SK-N-SH (cell line): ENCODE measurements around the gene CD2AP.

Experiments
- CTCF ChIP-seq: fragments of 200-600 bp; sonication (generic); IDR thresholded peaks from 2 replicates; pipeline ENCODE4 v1.6.1; 2017; ENCODE audit warnings: antibody characterized with exemption, mild to moderate bottlenecking, moderate library complexity
- EP300 ChIP-seq, 2 experiments: IDR thresholded peaks; 2 replicates each; pipeline versions ENCODE4 v1.4.0 to v1.6.1; 2012; ENCODE audit warnings: borderline replicate concordance in 1 of 2, low read depth in 1 of 2, low read length in 1 of 2
- EZH2phosphoT487 ChIP-seq: fragments of 200-600 bp; sonication (generic); IDR thresholded peaks from 2 replicates; pipeline ENCODE4 v1.6.1; 2017; ENCODE audit warnings: low read depth, mixed run types, mild to moderate bottlenecking, antibody characterized with exemption, moderate library complexity, borderline replicate concordance
- FOXM1 ChIP-seq: IDR thresholded peaks from 2 replicates; pipeline ENCODE4 v1.4.0; 2012; ENCODE audit warnings: low read depth, mild to moderate bottlenecking
- RAD21 ChIP-seq: IDR thresholded peaks from 2 replicates; pipeline ENCODE4 v1.6.1; 2012; ENCODE audit warnings: mild to moderate bottlenecking, low read length
- SIN3A ChIP-seq: IDR thresholded peaks from 2 replicates; pipeline ENCODE4 v1.6.1; 2012; ENCODE audit warnings: low read depth, mild to moderate bottlenecking, low read length, moderate library complexity, borderline replicate concordance
- TEAD4 ChIP-seq: IDR thresholded peaks from 2 replicates; pipeline ENCODE4 v1.4.0; 2012; ENCODE audit warnings: mild to moderate bottlenecking, borderline replicate concordance; ENCODE audit not compliant: insufficient read depth

- TF ChIP-seq EZH2phosphoT487 (no peak), CTCF (no peak), RAD21 (no peak), SIN3A (no peak), FOXM1 (no peak), EP300 (IDR thresholded peaks at IDR 0.05; ENCODE audit: borderline replicate concordance in 1 of 2, low read depth in 1 of 2, low read length in 1 of 2) (no peak), TEAD4 (no peak)
Observed at GRCh38 chr6:47669684-47670513, 192.3 kb downstream of the CD2AP start.
